KG1 (cell line): ENCODE measurements around the gene BCAR3.
"Not testable (repeated sequence)": the region's sequence is repeated elsewhere in the genome, so short reads cannot be mapped to it uniquely, and the experiment has no call there.

Source experiments
- DNase-seq: peaks from one replicate; lab custom pipeline; 2025; lab: John Stamatoyannopoulos, UW

BCAR3 gene

DNA sequence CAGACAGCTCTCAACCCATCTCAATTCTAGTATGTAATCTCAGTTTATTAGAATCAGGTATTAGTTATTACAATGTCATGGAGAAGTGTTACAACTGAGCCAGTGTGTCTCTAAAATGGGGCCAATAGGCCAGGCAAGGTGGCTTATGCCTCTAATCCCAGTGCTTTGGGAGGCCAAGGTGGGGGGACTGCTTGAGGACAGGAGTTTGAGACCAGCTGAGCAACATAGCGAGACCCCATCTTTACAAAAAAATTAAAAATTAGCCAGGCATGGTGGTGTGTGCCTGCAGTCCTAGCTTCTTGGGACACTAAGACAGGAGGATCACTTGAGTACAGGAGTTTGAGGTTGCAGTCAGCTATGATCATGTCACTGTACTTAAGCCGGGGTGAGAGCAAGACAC lies 104.9 kb downstream of the BCAR3 start:
- no peak for DNase-seq

DNA sequence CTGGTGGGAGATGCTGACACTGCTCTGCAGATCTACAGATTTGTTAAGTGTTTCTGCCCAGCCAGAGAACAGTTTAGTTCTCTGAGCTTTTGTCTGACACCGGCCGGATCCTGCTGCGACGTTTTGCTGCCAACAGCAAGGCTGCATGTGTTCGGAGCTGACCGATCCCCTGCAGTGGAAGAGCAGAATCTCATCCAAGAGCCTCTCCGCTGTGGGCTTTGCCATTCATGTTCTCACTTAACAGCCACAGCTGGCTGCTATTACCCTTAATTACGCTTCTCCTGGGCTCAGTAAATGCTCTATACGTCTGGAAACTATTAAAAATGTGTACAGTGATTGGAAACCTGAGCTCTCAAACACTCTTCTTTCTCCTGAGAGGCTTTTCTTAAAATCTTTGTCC lies 105.3 kb downstream of the BCAR3 start:
- DNase-seq = no peak

DNA sequence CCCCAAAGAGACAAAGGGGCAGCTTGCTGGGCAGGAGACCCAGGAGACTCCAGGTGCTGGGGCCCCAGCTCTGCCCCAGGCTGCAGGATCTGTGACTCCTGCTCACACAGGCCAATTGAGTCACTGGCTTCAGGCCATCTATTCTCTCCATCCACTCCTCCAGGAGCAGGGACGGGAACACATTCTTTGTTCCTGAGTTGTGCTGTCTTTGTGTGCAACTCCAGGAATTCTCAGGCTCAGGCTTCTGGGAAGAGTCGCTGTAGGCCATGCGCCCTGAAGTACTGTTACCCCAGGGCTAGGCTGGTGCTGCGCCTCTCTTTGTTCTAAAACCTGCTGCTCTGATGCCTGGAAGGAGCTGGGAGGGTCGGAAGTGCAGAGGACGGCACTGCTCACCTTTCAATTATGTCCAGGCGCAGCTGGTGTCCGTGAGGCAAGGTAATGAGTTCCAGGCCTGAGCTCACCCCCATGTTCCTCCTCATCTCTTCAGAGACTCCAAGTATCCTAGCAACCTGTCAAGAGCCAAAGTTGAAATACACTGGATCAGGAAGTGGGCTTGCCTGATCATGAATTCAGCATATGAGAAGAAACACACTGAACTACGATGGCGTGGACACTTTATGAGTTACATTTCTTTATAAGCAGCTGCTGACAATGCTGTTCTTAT lies 105.9 kb downstream of the BCAR3 start:
- DNase-seq = no peak

DNA sequence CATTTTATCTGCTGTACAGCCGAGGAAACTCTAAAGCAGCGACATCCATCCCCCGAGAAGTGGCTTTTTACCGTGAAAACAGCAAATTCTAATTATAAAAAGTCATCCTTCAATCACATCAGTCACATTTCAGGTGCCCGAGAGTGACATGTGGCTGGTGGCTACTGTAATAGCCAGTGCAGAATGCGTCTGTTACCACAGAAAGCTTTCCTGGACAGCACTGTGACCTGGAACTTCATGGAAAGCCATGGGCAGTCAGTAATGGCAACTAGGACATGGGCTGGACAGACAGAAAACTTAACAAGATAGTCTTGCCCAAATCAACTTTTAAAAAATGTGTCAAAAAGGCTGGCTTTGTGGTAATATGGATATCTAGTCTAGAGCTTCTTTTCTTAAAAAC lies 106.6 kb downstream of the BCAR3 start:
- DNase-seq = no peak

DNA sequence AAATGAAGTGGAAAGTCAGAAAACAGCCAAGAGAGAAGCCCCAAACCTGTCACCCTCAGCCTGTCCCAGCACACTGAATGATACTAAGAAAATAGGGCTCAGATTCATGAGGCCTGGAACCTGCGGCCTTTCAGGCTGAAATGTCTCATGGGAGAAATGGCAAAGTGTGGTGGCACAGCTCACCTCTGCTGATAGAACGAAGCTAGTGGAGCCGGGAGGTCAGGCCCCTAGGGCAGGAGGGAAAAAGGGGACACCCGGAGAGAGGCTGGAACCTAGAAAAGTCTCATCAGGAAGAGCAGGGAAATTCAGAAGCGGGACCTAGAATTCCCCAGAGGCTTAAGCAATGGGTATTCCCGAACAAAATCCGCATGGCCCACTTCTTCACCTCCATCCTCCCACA lies 107.1 kb downstream of the BCAR3 start:
- no peak for DNase-seq

DNA sequence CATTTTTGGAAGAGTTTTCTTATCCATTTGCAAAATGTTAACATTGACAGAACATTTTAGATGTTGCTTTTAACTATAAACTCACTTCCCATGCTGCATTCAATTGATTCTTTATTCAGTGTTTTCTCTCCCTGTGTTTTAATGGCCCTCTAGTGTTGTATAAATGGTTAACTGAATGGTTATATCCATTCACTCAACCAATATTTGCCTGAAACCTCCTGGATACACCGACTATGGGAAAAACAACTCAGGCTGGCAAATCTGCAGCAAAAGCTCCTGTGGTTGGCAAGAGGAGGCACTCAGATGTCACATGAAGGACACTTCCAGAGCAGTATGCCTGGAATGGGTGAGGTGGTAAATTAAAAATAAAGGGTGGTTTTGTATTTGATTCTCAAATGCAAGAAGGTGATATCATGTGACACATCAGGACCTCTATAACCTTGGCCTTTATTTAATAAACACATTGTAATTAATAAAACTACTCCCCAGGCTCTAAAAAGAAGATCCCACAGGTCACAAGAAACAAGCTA lies 107.6 kb downstream of the BCAR3 start:
- no peak for DNase-seq

DNA sequence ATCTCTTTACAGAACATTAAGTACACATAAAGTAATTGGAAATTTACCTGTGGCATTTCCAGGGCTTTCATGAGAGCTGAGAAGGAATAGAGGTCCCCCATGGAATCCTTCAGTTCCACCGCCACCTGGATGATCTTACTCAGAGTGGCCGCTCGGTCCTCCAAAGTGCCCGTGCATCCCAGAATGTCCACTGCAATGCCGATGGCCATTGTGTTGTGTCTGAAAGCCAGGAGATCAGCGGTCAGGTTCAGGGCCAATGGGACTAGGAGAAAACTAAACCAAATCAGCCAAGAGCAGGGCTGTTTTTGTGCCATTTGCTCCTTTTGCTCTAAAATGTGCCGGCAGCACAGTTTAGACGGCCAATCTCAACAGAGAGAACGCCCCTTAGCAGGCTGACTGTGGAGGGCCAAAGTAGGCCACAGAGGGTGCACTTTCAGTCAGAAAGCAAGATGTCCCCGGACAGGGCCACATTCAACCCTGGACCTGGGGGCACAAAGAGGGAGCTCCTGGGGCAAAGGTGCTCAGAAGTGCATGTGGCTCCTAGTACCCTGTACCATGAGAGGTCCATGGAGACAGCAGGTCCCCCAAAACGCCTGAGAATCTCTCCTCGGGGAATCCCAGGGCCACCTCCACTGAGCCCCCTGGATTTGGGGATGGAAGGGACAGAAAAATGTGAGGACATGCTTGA lies 109.9 kb downstream of the BCAR3 start:
- DNase-seq = no peak

DNA sequence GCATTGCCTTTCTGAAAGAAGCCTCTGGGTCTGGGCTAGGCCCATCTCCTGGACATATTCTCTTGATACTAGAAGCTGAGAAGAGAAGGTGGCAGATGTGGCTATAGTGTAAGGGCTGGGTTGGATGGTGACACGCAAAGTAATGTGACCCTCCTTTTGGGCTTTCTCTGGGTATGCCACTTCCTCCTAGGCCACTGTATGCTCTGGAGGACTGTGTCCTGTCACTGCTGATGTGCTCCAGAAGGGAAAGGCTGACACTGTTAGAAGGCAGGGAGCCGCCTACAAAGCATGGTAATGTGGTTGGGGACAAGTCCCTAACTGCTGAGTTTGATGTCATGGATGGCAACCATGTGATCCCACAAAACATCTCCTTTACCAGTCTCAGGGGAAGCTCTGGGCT lies 112.1 kb downstream of the BCAR3 start:
- no peak for DNase-seq

DNA sequence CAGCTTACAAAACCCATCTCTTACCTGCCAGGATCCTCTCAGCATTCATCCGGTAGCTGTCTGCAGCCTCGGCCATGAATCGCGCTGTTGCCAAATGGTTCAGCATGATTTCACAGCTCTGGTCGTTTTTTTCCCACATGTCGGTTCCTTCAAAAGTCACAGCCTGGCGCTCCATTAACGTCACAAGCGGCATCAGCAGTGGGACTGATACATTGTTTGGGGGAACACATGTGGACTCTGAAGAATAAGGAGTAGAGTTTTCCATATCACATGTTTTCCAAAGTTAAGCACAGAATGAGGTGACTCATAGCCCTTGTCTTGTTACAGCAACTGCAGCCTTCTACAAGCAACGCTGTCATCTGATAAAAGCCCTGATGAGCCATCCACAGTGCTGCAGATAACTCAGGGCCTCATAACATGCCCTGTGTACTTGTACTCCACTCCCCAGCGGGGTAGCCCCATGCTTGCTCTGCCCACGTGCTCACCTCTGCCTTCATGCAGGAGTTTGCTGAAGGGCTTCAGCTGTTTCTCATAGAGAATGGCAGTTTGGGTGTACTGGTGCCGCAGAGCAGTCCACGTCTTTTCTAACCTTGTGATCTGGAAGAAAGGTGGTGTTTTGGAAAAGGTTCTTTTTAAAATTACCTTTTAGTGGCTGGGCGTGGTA lies 114.2 kb downstream of the BCAR3 start:
- DNase-seq = no peak

DNA sequence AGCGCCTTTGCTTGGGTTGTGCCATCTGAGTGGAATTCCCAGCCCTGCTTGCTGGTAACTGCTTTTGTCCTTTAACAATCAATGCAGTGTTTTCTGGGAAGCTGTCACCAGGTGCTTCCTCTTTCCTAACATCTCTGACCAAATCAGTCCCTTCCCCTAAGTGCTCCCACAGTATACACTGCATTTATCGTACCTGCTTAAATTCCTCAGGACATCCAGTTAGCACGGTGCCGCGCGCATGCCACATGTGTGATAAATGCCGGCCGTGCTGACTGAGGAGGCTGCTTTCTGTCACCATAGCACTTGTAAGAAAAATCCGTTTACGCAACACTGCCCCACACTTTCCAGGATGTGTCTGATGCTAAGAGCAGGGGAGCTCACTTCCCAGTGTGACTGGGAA lies 115.4 kb downstream of the BCAR3 start:
- no peak for DNase-seq

DNA sequence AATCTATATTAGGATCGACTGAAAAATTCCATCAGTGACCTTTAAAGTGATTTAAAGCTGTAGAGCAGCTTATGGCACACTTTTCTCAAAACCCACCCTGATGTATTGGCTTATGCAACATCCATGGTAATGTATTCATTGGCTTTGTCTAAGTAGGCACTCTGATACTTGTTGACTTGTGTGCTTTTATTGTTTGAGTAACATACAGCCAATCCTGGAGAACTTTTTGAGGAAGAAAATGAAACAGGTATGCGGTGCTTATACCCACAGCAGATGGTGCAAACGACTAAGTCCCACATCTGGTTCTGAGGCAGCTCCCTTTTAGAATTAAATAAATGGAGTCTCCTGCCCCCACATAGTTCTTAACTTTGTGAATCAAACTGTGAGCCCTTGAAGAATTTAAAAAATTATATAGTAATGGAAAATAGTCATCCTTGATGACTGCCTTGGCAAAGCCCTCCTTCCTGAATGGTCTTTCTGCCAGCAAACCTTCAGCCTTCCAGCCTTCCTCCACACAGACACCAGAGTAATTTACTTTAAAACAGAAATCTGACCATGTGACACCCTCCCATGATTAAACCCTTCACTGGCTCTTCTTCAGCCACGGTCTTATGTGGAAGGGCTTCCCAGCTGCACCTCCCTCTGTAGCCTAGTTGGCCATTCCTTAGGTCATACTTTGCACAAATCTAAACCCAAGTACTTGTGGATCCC lies 116.0 kb downstream of the BCAR3 start:
- no peak for DNase-seq

DNA sequence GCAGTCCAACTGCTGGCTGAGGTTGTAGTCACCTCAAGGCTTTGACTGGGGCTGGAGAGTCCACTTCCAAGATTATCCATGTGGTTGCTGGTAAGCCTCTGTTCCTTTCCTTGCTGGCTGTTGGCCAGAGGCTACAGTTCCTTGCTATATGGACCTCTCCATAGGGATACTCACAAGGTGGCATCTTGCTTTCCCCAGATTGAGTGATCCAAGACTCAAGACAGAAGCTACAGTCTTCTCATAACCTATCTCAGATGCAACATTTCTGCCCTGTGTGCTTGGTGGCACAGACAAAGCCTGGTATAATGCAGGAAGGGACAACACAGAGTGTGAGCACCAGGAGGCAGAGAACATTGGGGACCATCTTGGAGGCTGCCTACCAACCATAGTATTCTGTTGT lies 121.9 kb downstream of the BCAR3 start:
- DNase-seq = no peak

DNA sequence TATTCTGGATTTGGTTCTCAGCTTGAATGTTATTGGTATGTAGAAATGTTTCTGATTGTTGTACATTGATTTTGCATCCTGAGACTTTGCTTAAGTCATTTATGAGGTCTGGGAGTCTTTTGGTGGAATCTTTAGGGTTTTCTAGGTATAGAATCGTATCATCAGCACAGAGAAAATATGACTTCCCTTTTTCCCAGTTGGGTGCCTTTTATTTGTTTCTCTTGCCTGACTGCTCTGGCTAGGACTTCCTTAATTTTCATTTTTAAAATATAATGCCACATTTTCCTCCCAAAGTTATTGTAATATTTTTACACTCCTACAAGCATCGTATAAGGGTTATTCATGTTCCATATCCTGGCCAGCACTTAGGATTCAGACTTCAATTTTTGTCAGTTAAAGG lies 122.6 kb downstream of the BCAR3 start:
- DNase-seq = no peak

DNA sequence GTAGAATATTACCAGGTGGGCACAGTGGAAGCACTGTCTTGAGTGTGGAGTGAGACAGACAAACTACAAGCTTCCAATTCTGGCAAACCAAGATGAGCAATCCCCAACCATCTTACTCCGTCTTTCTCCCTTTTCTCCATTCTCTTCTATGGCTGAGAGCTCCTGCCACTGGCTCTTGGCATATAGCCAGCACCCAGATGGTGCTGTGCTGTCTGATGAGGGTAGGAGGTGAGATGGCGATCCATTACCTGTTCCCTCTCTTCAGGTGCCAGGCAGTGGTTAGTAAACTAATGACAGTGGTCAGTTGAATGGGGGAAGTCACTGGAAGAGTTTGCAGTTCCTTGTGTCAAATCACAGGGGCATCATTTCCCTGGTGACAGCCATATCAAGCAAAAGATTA lies 125.3 kb downstream of the BCAR3 start:
- DNase-seq = no peak

DNA sequence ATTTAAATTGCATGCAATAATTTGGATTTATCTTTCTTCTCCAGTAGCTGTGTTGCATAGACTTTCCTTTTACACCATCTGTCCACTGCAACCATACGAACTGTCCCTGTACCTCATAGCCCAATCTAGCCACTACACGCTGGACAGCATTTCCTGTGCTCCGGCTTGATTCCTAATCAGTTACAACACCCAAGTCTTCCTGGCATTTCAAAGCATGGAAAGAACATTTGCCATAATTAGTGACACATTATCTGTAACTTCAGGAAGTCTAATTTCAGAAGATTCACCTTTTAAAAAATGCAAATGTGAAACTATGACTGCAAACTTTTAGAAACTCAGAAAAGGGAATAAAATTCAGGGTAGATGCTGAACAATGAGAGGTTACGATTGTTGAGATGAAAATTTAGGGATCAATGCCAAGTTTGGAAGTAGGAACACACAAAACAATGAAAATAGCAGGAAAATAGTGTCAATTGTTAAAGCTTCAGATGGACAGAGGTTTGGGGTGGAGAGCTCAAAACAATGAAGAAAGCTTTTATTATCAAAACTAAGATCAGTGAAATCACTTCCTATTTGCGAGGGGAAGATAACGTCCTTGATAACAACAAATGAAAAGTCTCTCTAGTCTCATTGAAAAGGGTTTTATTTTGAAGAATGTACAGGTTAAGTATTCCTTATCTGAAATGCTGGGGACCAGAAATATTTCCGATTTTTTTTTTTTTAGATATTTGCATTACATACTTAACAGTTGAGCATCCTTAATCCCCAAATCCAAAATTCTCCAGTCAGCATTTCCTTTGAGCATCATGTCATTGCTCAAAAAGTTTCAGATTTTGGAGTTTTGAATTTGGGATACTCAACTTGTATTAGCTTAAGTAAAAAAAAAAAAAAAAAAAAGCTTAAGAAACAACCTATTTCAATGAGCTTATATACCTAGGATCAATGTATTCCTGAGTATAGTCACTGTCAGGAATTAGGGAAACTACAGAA lies 126.5 kb downstream of the BCAR3 start:
- DNase-seq = no peak

DNA sequence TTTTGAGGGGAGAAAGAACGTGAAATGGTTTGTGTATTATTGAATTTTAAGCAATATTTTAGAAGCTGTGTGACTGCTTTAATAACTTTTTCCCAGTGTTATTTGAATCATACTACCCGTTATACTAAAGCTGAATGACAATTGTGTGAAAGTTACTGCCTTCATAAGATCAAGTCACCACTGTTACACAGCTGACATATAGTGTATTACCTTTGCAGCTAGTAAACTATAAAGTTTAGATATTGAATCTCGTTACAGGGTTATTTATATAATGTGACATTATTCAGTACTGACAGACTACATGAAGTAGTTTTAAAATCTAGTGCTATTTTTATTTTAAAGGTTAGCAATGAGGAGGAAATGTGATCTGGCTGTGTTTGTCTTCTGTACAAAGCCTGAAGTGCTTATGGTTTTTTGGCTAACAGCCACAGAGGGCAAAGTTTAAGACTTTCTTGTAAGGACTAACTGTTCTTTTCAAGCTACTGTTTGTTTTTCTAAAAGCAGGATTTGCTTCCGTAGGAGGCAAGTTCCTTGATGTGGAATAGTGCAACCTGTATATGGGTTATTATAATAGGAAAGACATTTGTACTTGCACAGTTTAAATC lies 127.6 kb downstream of the BCAR3 start:
- not testable (repeated sequence) for DNase-seq

DNA sequence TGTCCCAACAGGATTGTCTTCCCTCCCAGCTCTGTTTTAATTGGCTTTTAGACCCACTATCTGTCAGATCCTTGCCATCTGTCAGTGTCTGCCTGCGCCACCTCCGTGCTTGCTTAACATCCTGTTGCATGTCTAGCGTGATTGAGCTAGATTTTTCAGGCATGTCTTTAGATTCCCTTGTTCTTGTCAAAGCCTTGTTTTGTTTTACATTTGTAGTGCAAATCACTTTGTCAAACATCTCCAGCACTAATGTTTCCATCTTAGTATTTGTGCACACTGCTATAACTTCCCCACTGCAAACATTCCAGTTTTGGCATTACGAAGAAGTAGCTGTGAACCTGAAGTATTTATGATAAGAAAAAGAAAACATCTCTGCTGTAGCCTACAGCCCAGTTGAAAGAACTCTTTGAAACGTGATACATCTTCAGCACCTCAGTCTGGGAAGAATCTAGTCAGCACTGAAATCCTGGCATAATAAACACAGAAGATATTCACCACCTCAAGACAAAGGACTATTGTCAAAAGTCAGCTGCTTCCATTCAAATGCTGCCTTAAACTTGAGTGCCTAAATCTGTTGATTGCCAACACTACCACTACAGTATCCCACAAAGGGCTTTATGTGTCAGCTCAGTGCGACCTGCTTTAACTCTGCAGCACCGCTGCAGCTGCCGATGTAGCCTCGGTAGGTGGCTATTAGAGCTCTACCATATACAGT lies 128.7 kb downstream of the BCAR3 start:
- DNase-seq = no peak

DNA sequence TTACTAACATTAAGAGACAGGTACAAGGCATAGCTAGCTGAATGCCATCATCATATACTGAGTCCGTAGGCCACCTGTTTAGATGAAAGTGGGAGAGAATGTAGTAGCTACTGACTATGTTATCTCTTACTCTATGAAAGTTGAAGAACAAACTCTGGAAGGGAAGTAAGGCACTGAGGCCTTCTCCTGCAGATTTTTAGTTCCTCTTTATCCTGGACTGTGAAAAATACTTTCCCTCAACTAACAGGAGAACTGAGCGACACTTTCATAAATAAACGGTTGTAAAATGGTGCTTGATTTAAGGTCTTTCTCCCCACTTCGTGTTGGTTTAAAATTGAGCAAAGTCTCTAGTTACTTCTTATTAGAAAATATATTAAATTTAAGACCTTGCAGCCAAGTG lies 131.8 kb downstream of the BCAR3 start:
- no peak for DNase-seq

DNA sequence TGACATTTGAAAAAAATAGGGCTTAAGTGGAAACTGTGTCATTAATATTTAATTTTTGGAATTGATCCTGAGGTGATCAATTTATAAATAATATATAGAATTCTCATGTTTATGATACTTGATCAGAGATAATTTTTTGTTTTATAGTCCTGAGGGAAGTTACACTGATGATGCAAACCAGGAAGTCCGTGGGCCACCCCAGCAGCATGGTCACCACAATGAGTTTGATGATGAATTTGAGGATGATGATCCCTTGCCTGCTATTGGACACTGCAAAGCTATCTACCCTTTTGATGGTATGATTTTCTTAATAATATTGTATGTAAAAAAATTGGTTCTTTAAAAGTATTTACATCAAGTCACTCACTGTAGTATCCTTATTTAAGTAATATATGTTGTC lies 132.5 kb downstream of the BCAR3 start:
- DNase-seq = no peak

DNA sequence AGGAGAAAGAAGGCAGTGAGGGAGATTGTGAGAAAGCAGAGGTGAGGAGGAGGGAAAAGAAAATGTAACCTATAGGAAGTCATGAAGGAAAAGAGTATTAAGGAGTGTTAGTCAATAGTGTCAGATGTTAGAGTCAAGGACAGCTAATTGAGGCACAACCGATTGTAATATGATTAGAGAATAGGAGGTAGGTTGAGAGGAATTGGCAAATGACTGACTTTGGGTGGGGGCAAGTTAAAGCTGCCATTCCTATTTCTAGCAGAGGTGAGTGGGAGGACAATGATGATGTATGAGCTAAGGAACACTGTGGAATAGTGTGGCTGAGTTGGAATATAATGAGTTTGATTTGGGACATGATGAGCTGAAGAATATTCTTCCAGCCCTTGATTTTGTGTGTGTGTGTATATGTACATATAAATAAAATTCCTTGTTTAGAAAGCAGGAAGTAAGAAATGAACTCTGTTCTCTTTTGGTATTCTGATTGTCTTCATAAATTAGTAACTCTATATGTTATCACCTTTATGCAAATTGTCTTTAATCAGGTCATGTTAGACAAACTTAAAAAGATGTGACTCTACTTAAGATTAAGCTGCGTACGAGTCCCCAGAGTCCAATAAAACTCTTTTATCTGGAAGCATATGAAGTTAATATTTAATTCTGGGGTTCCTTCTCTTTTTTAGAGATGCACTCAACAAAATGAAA lies 135.3 kb downstream of the BCAR3 start:
- no peak for DNase-seq
